HG03139 (cell line): Measurements from ENCODE around the gene THAP7.

ENCODE experiments used
- ATAC-seq: cut with Tn5 transposase; IDR thresholded peaks from one replicate; pipeline ENCODE4 v1.9.1; 2021; ENCODE audit not compliant: unreplicated experiment

THAP7 gene

DNA sequence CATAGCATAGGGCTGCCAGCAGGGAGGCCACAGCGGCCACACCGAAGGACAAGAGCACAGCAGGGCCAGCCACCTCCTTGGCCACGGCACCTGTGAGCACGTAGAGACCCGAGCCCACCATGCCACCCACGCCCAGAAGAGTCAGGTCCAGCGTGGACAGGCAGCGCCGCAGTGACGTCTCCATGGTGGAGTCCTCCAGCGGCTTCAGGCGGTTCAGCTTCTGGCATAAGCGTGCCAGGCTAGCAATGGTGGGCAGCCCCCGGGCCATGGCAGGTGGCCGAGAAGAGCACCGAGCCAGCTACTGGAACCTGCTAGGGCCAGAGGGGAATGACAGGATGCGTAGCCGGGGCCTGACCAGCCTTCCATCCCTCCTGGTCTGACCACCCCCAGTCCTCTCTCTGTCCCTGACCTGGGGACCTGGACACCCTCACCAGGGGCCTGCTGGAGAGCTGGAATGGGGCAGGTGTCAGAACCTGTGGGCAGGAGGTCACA, 29.7 kb upstream of the THAP7 start:
- no peak for ATAC-seq

DNA sequence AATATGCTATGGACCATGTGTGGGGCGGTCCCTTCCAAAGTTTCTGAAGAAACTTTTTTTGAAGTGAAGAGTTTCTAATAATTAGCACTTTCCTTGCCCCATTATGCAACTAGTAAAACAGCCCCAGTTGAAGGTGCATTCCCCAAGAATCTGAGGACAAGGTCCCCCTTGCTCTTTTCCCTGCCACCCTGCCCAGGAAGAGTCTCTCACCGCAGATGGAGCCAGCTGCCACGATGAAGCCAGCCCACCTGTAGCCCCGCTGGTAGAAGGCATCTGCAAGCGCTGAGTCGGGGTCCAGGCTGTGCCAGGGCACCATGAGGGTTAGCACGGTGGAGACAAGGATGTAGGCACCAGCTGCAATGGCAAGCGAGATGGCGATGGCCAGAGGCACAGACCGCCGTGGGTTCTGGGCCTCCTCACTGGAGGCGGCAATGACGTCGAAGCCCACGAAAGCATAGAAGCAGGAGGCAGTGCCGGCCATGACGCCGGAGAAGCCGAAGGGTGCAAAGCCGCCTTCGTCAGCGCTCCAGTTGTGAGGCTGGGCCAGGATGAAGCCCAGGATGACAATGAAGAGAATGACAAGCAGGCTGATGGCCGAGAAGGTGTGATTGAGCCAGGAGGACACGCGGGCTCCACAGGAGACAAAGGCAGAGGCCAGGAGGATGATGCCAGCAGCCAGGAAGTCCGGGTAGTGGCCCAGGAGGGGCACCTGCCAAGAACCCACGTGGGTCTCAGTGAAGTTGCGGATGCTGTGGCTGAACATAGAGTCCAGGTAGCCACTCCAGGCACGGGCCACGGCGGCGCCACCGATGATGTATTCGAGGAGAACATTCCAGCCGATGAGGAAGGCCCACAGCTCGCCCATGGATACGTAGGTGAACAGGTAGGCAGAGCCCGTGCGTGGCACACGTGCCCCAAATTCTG, 29.0 kb upstream of the THAP7 start:
- no peak for ATAC-seq

DNA sequence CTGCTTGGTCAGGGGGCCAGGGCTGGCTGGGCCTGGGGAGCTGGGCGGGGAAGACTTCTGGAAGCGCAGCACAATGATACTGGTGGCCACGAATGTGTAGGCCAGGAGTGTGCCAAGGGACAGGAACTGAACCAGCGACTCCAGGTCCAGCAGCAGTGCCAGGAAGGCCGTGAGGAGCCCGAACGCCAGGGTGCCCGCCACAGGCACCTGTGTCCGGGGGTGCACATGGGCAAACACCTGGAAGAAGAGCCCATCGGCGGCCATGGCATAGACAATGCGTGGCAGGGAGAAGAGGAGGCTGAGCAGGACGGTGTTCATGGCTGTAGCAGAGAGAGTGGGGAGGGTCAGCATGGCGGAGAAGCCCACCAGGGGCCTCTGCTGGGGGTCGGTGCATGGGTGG, 28.1 kb upstream of the THAP7 start:
- no peak for ATAC-seq

GRCh38 chr22:21029486-21030025, 27.6 kb upstream of the THAP7 start:
- no peak for ATAC-seq

DNA sequence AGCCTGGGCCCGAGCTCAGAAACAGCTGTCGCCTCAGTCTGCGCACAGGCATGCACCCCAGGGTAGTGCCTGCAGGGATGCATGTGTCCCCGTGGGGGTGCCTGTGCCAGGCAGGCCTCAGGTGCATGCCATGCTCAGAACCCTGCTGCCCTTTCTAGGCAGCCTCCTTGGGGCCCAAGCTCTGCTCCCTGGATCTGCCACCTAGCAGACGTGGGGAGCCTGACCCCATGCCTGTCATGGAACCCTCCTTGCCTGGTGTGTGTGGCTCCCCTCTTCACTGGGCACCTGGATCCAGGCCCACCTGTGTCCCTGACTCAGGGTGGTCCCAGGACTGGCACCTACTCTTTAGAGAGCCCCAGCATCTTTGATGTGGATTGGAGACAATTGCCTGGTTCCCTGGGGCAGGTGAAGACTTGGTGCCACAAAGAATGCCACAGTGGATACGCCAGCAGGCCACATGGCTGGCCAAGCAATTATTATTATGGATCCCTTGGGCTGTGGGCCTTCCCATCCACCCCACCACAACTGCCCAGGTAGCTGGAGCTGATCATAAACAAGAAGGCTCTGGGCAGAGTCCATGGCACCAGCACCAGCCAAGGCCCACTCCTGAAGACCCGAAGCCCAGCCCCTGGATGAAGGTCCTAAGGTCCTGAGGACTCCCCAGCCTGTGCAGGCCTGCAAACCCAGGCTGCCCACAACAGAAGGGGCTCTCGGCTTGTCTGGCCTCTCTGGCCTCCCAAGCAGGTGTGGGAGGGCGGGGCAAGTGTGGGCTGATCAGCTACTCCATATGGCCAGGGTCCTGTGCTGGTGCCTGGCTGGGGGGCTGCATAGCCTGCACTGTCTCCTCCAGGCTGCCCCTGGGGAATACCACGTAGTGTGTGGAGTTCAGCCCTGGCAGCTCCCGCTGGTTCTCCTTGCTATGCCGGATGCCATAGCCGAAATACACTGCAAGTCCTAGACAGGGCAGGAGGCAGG, 26.6 kb upstream of the THAP7 start:
- no peak for ATAC-seq

DNA sequence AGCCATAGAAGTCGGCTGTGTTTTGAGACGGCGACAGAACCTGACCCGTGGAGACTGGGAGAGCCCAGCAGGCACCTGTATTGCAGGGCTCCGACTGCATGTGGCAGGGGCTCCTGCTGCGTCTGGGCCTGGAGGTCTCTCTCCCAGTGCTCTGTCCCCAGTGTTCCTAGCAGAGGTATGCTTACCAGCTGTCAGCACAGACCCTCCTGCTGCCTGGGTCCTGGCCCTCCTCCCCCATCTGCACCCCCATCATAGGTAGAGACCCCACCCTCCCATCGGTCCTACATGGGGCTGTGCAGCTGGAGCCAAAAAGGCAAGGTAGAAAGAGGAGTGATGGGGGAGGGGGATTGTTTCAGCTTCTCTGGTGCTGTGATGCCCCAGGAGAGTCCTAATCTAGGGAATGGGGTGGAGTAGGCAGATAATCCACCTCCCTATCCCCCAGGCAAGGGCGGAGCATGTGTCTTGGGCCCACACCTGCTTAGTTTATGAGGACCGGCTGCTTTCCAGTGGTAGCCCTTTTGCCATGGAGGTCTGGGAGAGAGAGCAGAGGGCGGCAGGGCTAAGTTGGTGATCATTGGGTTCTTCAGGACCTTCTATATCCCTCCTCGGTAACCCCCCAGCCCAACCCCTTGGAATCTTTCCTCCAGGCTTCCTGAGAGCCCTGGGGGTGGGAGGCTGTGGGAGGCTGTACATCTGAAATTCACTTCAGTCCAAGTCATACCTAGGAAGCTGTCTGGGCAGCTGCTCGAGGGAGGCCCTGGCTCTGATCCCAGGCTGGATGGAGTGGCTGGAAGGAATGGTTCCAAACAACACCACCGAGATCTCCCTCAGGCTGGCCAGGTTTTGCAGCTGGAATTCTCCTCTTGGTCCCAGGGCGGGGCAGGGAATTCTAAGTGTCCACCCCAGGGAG, 25.1 kb upstream of the THAP7 start:
- ATAC-seq, result no peak

DNA sequence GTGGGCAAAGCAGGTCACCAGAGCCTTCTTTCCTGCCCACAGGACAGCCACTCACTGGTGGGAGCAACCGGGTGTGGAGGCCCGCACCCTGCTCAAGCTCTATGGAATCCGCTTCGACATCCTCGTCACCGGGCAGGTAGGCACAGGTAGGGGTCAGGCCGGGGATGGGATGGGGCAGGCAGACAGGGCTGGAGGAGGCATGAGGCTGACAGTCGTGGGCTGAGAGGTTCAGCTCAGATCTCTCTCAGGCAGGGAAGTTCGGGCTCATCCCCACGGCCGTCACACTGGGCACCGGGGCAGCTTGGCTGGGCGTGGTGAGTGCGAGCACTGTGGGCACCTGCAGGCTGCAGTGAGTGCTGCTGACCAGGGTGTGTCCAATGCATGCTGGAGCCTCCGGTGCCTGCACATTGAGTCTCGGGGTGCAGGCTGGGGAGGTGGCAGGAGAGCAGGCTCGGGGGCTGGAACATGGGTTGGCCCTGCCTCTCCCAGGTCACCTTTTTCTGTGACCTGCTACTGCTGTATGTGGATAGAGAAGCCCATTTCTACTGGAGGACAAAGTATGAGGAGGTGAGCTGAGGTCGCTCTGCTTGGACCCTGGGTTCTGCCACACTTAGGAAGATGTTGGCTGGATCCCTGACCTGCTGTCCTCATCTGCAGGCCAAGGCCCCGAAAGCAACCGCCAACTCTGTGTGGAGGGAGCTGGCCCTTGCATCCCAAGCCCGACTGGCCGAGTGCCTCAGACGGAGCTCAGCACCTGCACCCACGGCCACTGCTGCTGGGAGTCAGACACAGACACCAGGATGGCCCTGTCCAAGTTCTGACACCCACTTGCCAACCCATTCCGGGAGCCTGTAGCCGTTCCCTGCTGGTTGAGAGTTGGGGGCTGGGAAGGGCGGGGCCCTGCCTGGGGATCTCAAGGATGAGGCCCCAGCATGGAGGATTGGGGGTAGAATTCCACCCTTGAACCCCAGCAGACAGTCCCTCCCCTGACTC, 24.1 kb upstream of the THAP7 start:
- no peak for ATAC-seq

DNA sequence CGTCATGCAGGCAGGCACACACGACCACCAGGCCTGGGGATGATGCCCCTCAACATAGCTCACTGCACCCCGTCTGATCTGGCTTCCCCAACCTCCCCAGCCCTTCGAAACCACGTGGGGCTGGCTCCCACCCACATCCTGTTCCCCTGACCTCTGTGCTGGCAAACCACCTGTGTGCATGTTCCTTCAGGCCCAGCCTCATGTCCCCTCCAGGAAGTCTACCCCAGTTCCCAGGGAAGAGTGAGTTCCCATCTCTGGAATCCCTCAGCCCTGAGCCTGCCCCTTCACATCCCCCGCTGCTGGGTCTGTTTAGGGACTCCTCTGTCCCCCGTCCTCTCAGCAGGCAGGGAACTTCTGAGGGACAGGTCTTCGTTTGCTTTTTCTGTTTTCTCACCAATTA, 23.3 kb upstream of the THAP7 start:
- ATAC-seq, result no peak

DNA sequence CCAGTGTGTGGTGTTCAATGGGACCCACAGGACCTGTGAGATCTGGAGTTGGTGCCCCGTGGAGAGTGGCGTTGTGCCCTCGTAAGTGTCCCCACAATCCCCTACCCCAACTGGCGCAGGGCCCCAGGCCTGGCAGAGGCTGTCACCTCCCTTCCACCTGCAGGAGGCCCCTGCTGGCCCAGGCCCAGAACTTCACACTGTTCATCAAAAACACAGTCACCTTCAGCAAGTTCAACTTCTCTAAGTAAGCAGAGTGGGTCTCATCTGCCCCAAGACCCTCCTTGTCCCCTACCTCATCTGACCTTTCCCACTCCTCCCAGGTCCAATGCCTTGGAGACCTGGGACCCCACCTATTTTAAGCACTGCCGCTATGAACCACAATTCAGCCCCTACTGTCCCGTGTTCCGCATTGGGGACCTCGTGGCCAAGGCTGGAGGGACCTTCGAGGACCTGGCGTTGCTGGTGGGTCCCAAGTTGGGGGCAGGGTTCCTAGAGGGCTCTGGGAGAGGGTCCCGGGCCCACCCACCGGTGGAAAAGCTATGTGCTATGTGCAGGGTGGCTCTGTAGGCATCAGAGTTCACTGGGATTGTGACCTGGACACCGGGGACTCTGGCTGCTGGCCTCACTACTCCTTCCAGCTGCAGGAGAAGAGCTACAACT, 21.2 kb upstream of the THAP7 start:
- no peak for ATAC-seq

GRCh38 chr22:21022507-21022906, 20.6 kb upstream of the THAP7 start:
- no peak for ATAC-seq

GRCh38 chr22:21020802-21021429, 19.0 kb upstream of the THAP7 start:
- ATAC-seq, result no peak

DNA sequence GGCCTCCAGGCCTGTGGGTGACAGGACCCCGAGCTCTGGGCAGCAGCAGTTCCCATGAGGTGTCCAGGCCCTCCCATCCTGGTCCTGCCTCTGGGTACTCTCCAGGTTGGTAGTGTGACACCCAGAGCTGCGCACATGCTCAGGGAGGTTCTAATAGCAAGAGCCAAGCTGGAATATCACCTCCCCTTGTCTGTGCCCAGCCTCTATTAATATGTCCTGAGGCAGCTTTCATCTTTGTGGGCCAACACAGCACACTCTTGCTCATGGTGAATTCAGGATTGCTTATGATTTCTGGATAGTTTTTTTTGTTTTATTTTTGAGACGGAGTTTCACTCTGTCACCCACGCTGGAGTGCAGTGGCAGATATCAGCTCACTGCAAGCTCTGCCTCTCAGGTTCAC, 16.4 kb upstream of the THAP7 start:
- no peak for ATAC-seq

GRCh38 chr22:21016644-21017420, 14.9 kb upstream of the THAP7 start:
- ATAC-seq, result no peak

DNA sequence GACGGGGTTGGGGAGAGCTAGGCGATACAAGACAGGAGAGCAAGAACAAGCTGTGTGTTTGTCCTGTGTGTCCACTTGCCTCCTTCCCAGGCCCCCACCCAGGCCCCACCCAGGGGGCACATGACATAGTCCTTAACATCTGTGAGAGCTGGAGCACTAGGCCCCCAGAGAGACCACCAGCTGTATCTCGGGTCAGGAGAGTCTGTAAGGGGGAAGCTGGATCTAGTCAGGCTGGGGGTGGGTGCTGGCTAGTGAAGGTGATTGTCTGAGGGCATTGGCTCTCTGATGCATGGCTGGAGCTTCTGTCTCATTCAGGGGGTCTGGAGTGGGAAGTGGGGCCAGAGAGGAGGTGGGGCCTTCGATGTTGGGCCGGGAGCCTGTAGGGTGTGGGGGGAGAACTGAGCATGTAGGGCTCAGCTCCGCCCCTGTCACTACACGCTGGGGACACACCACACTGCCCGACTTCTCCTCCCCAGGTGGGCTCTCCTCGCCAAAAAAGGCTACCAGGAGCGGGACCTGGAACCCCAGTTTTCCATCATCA, 13.6 kb upstream of the THAP7 start:
- no peak for ATAC-seq

DNA sequence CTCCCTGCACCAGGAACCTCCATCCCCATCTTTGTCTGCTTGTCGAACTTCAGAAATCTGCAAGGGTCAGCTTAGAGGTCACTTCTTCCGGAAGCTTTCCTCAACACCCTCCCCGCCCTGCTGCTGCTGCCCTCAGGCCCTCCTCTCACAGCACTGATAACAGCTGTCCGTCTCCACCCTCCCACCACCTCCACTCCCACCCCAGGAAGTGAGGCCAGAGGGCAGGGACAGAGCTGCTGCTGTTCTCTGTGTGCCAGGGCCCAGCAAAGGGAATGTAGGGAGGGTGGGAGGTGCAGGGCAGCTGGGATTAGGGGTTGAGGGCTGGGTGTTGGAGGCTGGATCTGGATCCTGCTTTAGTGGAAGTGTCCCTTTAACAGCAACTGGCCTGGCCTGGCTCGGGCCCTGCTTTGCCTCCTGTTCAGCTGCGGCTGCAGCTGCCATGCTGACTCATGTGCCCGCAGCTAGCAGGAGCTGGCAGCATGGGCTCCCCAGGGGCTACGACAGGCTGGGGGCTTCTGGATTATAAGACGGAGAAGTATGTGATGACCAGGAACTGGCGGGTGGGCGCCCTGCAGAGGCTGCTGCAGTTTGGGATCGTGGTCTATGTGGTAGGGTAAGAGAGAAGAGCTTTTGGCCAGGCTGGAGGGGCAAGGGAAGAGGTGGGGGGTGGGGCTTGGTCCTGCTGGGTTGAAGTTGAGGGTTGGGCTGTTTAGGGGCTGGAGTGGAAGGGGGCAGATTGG, 13.0 kb upstream of the THAP7 start, which contains the start of gene P2RX6:
Gene P2RX6, plus strand, starts transcription at position 440 of the 740 bp plus-strand sequence. Its CDS starts 10 bp downstream, at position 450.
- no peak for ATAC-seq

DNA sequence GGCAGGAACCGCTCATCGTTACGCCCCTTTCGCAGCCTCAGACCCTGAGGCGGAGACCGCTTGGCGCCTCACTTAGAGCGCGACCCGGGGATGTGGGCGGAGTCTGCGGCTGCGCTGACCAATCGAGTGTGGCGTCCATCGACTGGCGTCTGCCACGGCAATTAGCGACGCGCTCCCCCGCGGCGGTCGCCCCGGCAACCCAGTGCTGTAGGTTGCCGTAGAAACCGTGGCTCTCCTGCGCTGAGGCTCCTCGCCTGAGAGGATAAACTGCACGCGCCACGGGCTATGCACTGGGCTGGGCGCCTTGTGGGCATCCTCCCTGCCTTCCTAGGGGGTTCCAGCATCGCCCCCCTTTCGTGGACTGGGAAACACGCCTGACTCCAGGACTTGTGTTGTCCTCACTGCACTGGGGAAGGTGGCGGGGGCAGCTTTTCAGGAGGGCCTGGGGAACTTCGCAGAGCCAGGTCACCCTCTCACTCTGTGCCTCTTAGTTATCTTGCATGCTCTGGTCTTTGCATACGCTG, 12.3 kb upstream of the THAP7 start:
- peak; percentile 76 for ATAC-seq
